CD8-positive, alpha-beta memory T cell (primary cell): ENCODE data around the gene NTM. TPM values are rescaled to one million over a fixed set of nuclear protein-coding genes. Genes with fewer than 3 reads are reported as not detected.

Experiments used
- CTCF ChIA-PET: fragments of 350-600 bp; sonication (Branson Sonifier 250); formaldehyde crosslinking; loops from one replicate; lab custom pipeline; 2021; ENCODE audit warnings: antibody characterized with exemption; lab: Charles Lee
- POLR2A ChIA-PET: fragments of 350-600 bp; sonication (Branson Sonifier 250); formaldehyde crosslinking; loops from one replicate; lab custom pipeline; 2021; ENCODE audit warnings: antibody characterized with exemption; lab: Charles Lee
- DNase-seq, 5 donors: peaks; one replicate each; pipeline versions ENCODE4 v3.0.0 to v3.0.0-alpha.2; 2020 to 2022; ENCODE audit warnings: mixed read lengths in 1 of 5
- H3K27ac ChIP-seq: one replicate; pipeline ENCODE4 v1.7.0; 2013; ENCODE audit warnings: low read depth, mild to moderate bottlenecking, low read length, moderate library complexity
- H3K27me3 ChIP-seq: 2 replicates; pipeline ENCODE4 v1.7.0; 2013; ENCODE audit warnings: low read length, mild to moderate bottlenecking; ENCODE audit not compliant: insufficient read depth, poor library complexity, severe bottlenecking
- H3K36me3 ChIP-seq: 2 replicates; pipeline ENCODE4 v1.7.0; 2013; ENCODE audit warnings: mild to moderate bottlenecking, low read length, moderate library complexity; ENCODE audit not compliant: insufficient read depth
- H3K4me1 ChIP-seq: 2 replicates; pipeline ENCODE4 v1.7.0; 2013; ENCODE audit warnings: mild to moderate bottlenecking, low read length, moderate library complexity; ENCODE audit not compliant: insufficient read depth
- H3K4me3 ChIP-seq: 2 replicates; pipeline ENCODE4 v1.7.0; 2013; ENCODE audit warnings: mild to moderate bottlenecking, low read length
- H3K9me3 ChIP-seq: 2 replicates; pipeline ENCODE4 v1.7.0; 2013; ENCODE audit warnings: mild to moderate bottlenecking, low read length
- H3K27ac Mint-ChIP-seq, 8 donors: one replicate each; pipeline ENCODE4 v1.8.0; 2020 to 2021; ENCODE audit warnings: mixed read lengths in 8 of 8, mild to moderate bottlenecking in 6 of 8, inconsistent platforms in 3 of 8, moderate library complexity in 3 of 8
- H3K27me3 Mint-ChIP-seq, 2 donors: one replicate each; pipeline ENCODE4 v1.8.0; 2020 to 2021; ENCODE audit warnings: mixed read lengths in 2 of 2, mild to moderate bottlenecking in 1 of 2, moderate library complexity in 1 of 2
- H3K36me3 Mint-ChIP-seq, 3 donors: one replicate each; pipeline ENCODE4 v1.8.0; 2020 to 2021; ENCODE audit warnings: mixed read lengths in 3 of 3, inconsistent platforms in 1 of 3, mild to moderate bottlenecking in 1 of 3
- H3K4me1 Mint-ChIP-seq, 3 donors: one replicate each; pipeline ENCODE4 v1.8.0; 2020 to 2021; ENCODE audit warnings: mixed read lengths in 3 of 3, inconsistent platforms in 1 of 3, mild to moderate bottlenecking in 1 of 3
- H3K4me3 Mint-ChIP-seq, 7 donors: one replicate each; pipeline ENCODE4 v1.8.0; 2020 to 2021; ENCODE audit warnings: mixed read lengths in 7 of 7, mild to moderate bottlenecking in 6 of 7, moderate library complexity in 4 of 7, inconsistent platforms in 2 of 7
- H3K9me3 Mint-ChIP-seq, 5 donors: one replicate each; pipeline ENCODE4 v1.8.0; 2020 to 2022; ENCODE audit warnings: mixed read lengths in 5 of 5, mild to moderate bottlenecking in 3 of 5, moderate library complexity in 2 of 5, inconsistent platforms in 1 of 5
- polyA plus RNA-seq: library from polyadenylated mRNA; unstranded; fragments of 300-500 nt; fragmentation: Illumina TruSeq; gene quantifications from one replicate; pipeline ENCODE4 v1.2.3, GENCODE V29; 2021
- total RNA-seq, 2 experiments: library from RNA; stranded (reverse); gene quantifications; one replicate each; pipeline ENCODE4 v1.2.3, GENCODE V29; 2021

NTM gene
- total and polyA plus RNA-seq, 3 experiments from 2014 or later: not detected

DNA sequence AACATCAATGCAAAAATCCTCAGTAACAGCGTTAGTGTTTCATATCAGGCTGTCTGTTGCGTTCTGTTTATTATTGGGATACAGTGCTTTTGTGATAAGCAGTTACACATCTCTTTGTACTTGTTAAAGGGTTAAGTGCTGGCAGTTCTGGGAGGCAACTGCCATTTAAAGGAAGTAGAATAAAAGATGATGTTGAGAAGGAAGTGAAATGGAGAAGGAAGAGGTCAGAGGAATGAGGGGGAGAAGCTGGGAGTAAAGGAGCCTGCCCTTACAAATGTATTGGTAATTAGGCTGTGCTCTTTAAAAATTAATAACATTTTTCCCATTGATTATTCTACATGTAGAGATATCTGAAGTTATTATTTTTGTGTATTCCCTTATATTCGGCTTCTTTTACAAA is 674.7 kb downstream of the NTM start:
- no peaks in the 10 kb centered on the region for H3K36me3 Mint-ChIP-seq
- POLR2A ChIA-PET: no interaction called here
- CTCF ChIA-PET: no interaction called here

DNA sequence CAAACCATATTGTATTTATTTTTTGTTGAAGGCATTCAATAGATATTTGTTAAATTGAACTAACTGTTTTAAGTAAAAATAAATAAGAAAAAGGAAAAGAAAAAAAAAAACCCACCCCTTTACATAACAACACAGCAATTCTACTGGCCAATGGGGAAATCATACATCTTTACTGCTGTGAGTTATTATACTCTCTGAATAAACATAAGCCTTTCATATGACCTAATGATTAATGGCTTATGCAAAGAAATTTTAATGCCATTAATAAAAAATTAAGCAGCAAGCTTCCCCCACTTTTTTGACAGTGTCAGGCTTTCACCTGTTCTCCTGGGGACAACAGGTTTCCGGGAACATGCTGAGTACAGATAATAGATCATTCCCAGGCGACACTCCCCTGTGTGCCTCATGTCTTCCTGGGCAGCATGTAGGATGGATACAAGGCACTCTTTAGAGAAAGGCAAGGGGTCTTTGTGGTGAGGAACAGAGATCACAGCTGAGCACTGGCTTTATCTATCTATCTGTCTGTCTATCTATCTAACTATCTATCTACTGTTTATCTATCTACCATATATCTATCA is 676.0 kb downstream of the NTM start:
- no peaks in the 10 kb centered on the region for H3K27me3 ChIP-seq
- no peaks in the 10 kb centered on the region for H3K36me3 ChIP-seq
- ChIA-PET CTCF (no interaction called here), POLR2A (no interaction called here)
- no peaks in the 10 kb centered on the region for H3K9me3 ChIP-seq
- no peaks in the 10 kb centered on the region for H3K4me1 Mint-ChIP-seq
- H3K4me3 ChIP-seq: no peak overlapping the region
- peaks cover 0 to 1% of the 10 kb centered on the region in 2 donors for H3K27me3 Mint-ChIP-seq
- H3K27ac Mint-ChIP-seq: no peak overlapping the region
- H3K36me3 Mint-ChIP-seq: no peaks in the 10 kb centered on the region
- no peaks in the 10 kb centered on the region for H3K4me1 ChIP-seq
- no peak overlapping the region for H3K4me3 Mint-ChIP-seq
- peaks cover 0 to 10% (median 8%) of the 10 kb centered on the region in 5 donors for H3K9me3 Mint-ChIP-seq
- DNase-seq: no peak
- no peak overlapping the region for H3K27ac ChIP-seq

More for the DNA sequence above, 674.7 kb downstream of the NTM start:
- Histone ChIP-seq H3K4me1 (no peaks in the 10 kb centered on the region), H3K9me3 (no peaks in the 10 kb centered on the region), H3K27me3 (no peaks in the 10 kb centered on the region), H3K36me3 (no peaks in the 10 kb centered on the region), H3K4me3 (no peak overlapping the region), H3K27ac (no peak overlapping the region)
- Mint-ChIP-seq H3K4me1 (no peaks in the 10 kb centered on the region), H3K4me3 (no peak overlapping the region), H3K27me3 (peaks cover 0 to 1% of the 10 kb centered on the region in 2 donors), H3K27ac (no peak overlapping the region), H3K9me3 (peaks cover 0 to 9% (median 7%) of the 10 kb centered on the region in 5 donors)
- no peak for DNase-seq

DNA sequence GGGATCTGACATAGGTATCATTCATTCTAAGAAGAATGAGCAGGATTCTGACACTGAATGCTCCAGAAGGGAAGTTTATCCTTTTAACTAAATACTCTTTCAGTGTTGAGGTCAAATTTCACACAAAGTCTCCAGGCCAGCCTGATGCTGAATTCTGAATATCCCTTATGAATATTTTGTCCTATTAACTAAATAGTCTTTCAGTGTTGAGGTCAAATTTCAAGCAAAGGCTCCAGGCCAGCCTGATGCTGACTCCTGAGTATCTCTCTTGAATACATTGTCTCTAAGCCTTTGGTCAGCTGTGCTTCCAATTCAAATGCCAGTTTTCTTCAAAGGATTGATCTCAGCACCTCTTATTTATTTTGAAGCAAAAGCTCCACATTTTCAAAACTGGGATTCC is 676.8 kb downstream of the NTM start:
- H3K9me3 ChIP-seq: no peaks in the 10 kb centered on the region
- CTCF ChIA-PET: no interaction called here
- H3K27me3 ChIP-seq: no peaks in the 10 kb centered on the region
- no peaks in the 10 kb centered on the region for H3K36me3 Mint-ChIP-seq
- H3K4me1 Mint-ChIP-seq: no peaks in the 10 kb centered on the region
- H3K9me3 Mint-ChIP-seq: peaks cover 0 to 10% (median 8%) of the 10 kb centered on the region in 5 donors
- POLR2A ChIA-PET: no interaction called here
- no peaks in the 10 kb centered on the region for H3K36me3 ChIP-seq
- no peak overlapping the region for H3K4me3 Mint-ChIP-seq
- H3K4me3 ChIP-seq: no peak overlapping the region
- H3K27me3 Mint-ChIP-seq: peaks cover 0 to 1% of the 10 kb centered on the region in 2 donors
- no peak overlapping the region for H3K27ac Mint-ChIP-seq
- DNase-seq: no peak
- H3K27ac ChIP-seq: no peak overlapping the region
- H3K4me1 ChIP-seq: no peaks in the 10 kb centered on the region

DNA sequence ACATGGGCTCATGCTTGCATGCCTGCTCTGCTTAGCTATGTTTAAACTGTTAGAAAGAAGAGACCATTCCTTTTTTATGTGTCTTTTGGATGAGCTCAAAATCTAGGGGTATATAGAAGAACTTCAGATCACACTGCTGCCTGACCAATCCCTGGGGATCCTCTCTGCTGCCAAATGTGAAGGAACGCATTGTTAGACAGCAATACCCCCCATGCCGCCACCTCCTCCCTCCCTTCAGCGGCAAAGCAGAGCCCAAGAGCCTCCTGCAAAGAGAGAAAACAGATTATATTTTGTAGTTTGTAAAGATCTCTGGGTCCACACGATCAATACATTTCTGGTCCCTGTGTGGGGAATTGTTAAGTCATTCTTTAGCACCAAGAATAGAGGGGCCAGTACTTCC is 677.6 kb downstream of the NTM start:
- Mint-ChIP-seq H3K9me3 (peaks cover 0 to 10% (median 8%) of the 10 kb centered on the region in 5 donors), H3K27ac (no peak overlapping the region), H3K4me1 (no peaks in the 10 kb centered on the region), H3K27me3 (peaks cover 0 to 1% of the 10 kb centered on the region in 2 donors), H3K4me3 (no peak overlapping the region), H3K36me3 (no peaks in the 10 kb centered on the region)
- H3K36me3 ChIP-seq: no peaks in the 10 kb centered on the region
- POLR2A ChIA-PET: no interaction called here
- no peak overlapping the region for H3K4me3 ChIP-seq
- no peak for DNase-seq
- no peaks in the 10 kb centered on the region for H3K27me3 ChIP-seq
- H3K4me1 ChIP-seq: no peaks in the 10 kb centered on the region
- H3K27ac ChIP-seq: no peak overlapping the region
- no peaks in the 10 kb centered on the region for H3K9me3 ChIP-seq
- CTCF ChIA-PET: no interaction called here

DNA sequence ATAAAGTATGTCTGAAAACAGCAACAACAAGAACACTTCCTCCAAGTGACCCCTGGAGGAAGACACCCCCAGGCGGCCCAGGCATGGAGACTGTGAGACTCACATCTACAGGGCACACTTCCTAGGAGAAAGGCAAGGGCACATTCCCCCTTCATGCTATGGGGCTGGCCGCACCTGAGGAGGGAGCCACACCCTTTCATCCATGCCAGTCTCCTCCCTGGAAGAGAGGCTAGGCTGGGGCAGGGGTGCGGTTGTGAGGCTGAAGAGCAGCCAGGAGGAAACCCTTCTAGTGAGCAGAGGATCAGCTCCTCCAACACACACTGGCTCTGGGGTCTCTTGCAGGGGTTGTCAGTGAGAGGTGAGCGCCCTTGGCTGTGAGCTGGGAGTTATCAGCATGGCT is 678.8 kb downstream of the NTM start:
- no peak overlapping the region for H3K27ac Mint-ChIP-seq
- peaks cover 0 to 1% of the 10 kb centered on the region in 2 donors for H3K27me3 Mint-ChIP-seq
- no peak overlapping the region for H3K4me3 Mint-ChIP-seq
- POLR2A ChIA-PET: no interaction called here
- H3K4me1 Mint-ChIP-seq: no peaks in the 10 kb centered on the region
- Histone ChIP-seq H3K9me3 (no peaks in the 10 kb centered on the region), H3K27ac (no peak overlapping the region), H3K27me3 (no peaks in the 10 kb centered on the region), H3K36me3 (no peaks in the 10 kb centered on the region), H3K4me1 (no peaks in the 10 kb centered on the region), H3K4me3 (no peak overlapping the region)
- peaks cover 0 to 10% (median 2%) of the 10 kb centered on the region in 5 donors for H3K9me3 Mint-ChIP-seq
- no peak for DNase-seq
- CTCF ChIA-PET: no interaction called here
- no peaks in the 10 kb centered on the region for H3K36me3 Mint-ChIP-seq

DNA sequence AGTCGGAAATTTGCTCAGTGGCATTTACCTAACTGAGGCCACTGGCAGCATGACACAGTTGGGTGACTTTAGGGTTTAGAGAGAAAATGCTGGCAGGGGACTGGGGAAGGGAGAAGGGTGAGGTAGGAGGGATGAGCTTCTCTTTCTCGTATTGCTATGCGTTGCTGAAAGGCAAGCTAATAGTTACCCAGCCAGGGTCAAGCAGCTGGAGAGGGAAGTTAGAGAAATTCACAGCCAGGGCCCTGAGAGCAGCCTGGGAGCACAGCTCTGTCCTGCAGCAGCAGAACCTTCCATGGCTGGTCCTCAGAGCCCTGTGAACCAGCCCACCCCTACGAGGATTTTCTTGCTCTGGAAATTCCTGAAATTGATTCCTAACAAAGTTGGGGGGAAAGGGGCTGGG is 679.6 kb downstream of the NTM start:
- DNase-seq: no peak
- H3K36me3 Mint-ChIP-seq: no peaks in the 10 kb centered on the region
- H3K4me3 Mint-ChIP-seq: no peak overlapping the region
- H3K9me3 ChIP-seq: no peaks in the 10 kb centered on the region
- ChIA-PET POLR2A (no interaction called here), CTCF (no interaction called here)
- no peaks in the 10 kb centered on the region for H3K36me3 ChIP-seq
- no peak overlapping the region for H3K4me3 ChIP-seq
- no peaks in the 10 kb centered on the region for H3K27me3 ChIP-seq
- peaks cover 0 to 1% of the 10 kb centered on the region in 2 donors for H3K27me3 Mint-ChIP-seq
- H3K4me1 Mint-ChIP-seq: no peaks in the 10 kb centered on the region
- no peaks in the 10 kb centered on the region for H3K4me1 ChIP-seq
- H3K27ac ChIP-seq: no peak overlapping the region
- peaks cover 0 to 9% (median 4%) of the 10 kb centered on the region in 5 donors for H3K9me3 Mint-ChIP-seq
- H3K27ac Mint-ChIP-seq: no peak overlapping the region

DNA sequence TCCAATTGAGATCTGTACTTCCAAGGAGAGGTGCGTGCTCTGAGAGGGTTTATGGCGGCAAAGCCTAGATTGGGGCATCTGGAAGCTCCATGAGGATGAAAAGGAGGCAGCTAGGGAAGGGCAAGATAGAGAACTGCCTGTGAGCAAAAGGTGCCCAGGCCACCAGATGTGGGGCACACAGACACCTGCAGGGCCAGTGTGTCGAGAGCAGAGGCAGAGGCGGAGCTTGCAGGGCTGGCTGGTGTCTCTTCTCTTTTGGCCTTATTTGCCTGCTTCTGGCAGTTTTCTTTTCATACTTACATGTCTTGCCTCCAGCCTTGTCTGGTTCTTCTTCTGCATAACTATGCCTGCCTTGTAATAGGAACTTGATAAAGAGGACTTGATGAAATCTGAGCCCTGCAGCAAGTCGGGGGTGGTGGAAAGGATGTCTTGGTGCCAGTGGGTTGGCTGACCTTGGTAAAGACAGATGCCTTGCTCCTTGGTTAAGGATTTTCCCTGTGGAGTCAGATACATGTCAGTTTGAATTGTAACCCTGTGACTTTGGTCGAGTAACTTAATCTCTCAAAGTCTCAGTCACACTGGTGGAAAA is 680.3 kb downstream of the NTM start:
- no peaks in the 10 kb centered on the region for H3K4me1 Mint-ChIP-seq
- H3K36me3 Mint-ChIP-seq: no peaks in the 10 kb centered on the region
- H3K9me3 Mint-ChIP-seq: peaks cover 0 to 8% (median 4%) of the 10 kb centered on the region in 5 donors
- H3K36me3 ChIP-seq: no peaks in the 10 kb centered on the region
- H3K9me3 ChIP-seq: no peaks in the 10 kb centered on the region
- peaks cover 0 to 1% of the 10 kb centered on the region in 2 donors for H3K27me3 Mint-ChIP-seq
- ChIA-PET POLR2A (no interaction called here), CTCF (no interaction called here)
- H3K27ac ChIP-seq: no peak overlapping the region
- H3K4me3 ChIP-seq: no peak overlapping the region
- H3K27ac Mint-ChIP-seq: no peak overlapping the region
- no peaks in the 10 kb centered on the region for H3K4me1 ChIP-seq
- no peaks in the 10 kb centered on the region for H3K27me3 ChIP-seq
- H3K4me3 Mint-ChIP-seq: no peak overlapping the region
- no peak for DNase-seq

DNA sequence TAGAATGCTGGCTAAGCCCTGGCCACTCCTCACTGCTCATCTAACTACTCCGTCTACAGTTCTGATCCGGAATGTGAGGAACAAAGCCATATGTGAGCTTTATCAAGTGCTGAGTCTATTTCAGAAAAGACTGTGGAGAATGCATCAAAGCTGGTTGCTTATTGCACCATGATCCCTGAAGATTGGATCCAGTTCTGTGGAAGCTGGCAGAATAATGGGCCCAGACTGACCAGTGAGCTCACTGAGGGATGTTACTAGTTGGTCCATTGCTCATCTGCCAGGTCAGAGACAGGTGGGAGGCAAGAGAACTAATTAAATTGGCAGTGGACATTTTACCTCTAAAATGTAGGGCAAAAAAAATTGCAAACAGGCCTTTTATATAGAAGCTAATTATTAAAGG is 681.3 kb downstream of the NTM start:
- Histone ChIP-seq H3K4me3 (no peak overlapping the region), H3K27ac (no peak overlapping the region), H3K9me3 (no peaks in the 10 kb centered on the region), H3K27me3 (no peaks in the 10 kb centered on the region), H3K36me3 (no peaks in the 10 kb centered on the region), H3K4me1 (no peaks in the 10 kb centered on the region)
- no peak overlapping the region for H3K4me3 Mint-ChIP-seq
- no peaks in the 10 kb centered on the region for H3K4me1 Mint-ChIP-seq
- no peaks in the 10 kb centered on the region for H3K36me3 Mint-ChIP-seq
- DNase-seq: no peak
- CTCF ChIA-PET: no interaction called here
- no peak overlapping the region for H3K27ac Mint-ChIP-seq
- peaks cover 0 to 8% (median 2%) of the 10 kb centered on the region in 5 donors for H3K9me3 Mint-ChIP-seq
- H3K27me3 Mint-ChIP-seq: peaks cover 0 to 1% of the 10 kb centered on the region in 2 donors
- POLR2A ChIA-PET: no interaction called here
